ENCODE data around the gene UBE2E2. TPM values are rescaled to one million over a fixed set of nuclear protein-coding genes. Genes with fewer than 3 reads are reported as not detected.

UBE2E2 gene
- total RNA-seq, 1 experiment from 2014 or later = 38.6 TPM

GRCh38 chr3:23494967-23495366, 291.8 kb downstream of the UBE2E2 start:
- Histone ChIP-seq H3K14ac (ENCODE audit: insufficient read depth, low read length) (no peak overlapping the region), H4K5ac (ENCODE audit: insufficient read length, low read depth, low read length) (no peak overlapping the region), H3K79me2 (ENCODE audit: insufficient read depth, low read length) (no peaks in the 10 kb centered on the region), H2BK5ac (ENCODE audit: insufficient read length, low read length) (no peak overlapping the region), H3K27me3 (ENCODE audit: insufficient read depth, low read length) (no peaks in the 10 kb centered on the region), H2BK12ac (ENCODE audit: insufficient read length, low read depth, low read length) (no peak overlapping the region), H3K18ac (ENCODE audit: insufficient read length, low read depth, low read length) (no peak overlapping the region), H4K20me1 (ENCODE audit: control insufficient read depth, insufficient read depth, insufficient read length) (no peaks in the 10 kb centered on the region), H2BK120ac (ENCODE audit: low read depth, low read length, poor library complexity, severe bottlenecking) (no peak overlapping the region), H3K79me1 (ENCODE audit: insufficient read depth, low read depth, low read length, poor library complexity, severe bottlenecking) (no peaks in the 10 kb centered on the region), H3T11ph (ENCODE audit: low read length) (no peak overlapping the region), H2AK5ac (ENCODE audit: insufficient read length, low read length) (no peak overlapping the region), H4K8ac (replicated peaks; ENCODE audit: insufficient read length, low read depth, low read length) (no peak overlapping the region), H3K27ac (ENCODE audit: insufficient read length, low read depth, low read length) (no peak overlapping the region), H3K4ac (ENCODE audit: low read depth, low read length) (no peak overlapping the region), H2AFZ (ENCODE audit: low read length) (no peak overlapping the region), H3K23me2 (ENCODE audit: insufficient read length, low read depth, low read length, poor library complexity, severe bottlenecking) (no peaks in the 10 kb centered on the region), H2BK20ac (ENCODE audit: low read depth, low read length, poor library complexity, severe bottlenecking) (no peak overlapping the region), H3K23ac (ENCODE audit: insufficient read length, low read depth, low read length) (no peak overlapping the region), H3K9ac (ENCODE audit: extremely low read depth, insufficient read length, low read length) (no peak overlapping the region), H3K4me1 (ENCODE audit: insufficient read depth, low read length) (peaks cover 2% of the 10 kb centered on the region; the same call in 1 of the 2 replicates), H4K91ac (ENCODE audit: insufficient read length, low read depth, low read length) (no peak overlapping the region), H3K9me3 (ENCODE audit: control insufficient read depth, low read depth, low read length) (no peaks in the 10 kb centered on the region), H3K4me2 (ENCODE audit: insufficient read depth, insufficient read length, low read length) (no peak overlapping the region), H3K56ac (ENCODE audit: insufficient read length, low read depth, low read length) (no peak overlapping the region), H2BK15ac (ENCODE audit: low read depth, low read length) (no peak overlapping the region)
- H3K4me1 Mint-ChIP-seq = peaks cover 5% of the 10 kb centered on the region in 2 experiments
- no peaks in the 10 kb centered on the region for H3K27me3 Mint-ChIP-seq (ENCODE audit: low read depth)
- H3K9me3 Mint-ChIP-seq = no peaks in the 10 kb centered on the region
- no CpG with 5 or more reads among the region's 1 CpG for WGBS (ENCODE audit: extremely low coverage, insufficient read length, low lambda C conversion rate)
- no peaks in the 10 kb centered on the region for H3K36me3 Mint-ChIP-seq (ENCODE audit: insufficient read depth in 1 of 3, low read depth in 3 of 3)
- no peak for DNase-seq
- no peak for TF ChIP-seq CTCF (conservative IDR thresholded peaks at IDR 0.05)
- no peak overlapping the region for H3K4me3 Mint-ChIP-seq
- H3K27ac Mint-ChIP-seq = no peak overlapping the region

All from H9 (cell line).